GM12878 (cell line): ENCODE measurements around the gene CDKL4. TPM values are rescaled to one million over a fixed set of nuclear protein-coding genes. Genes with fewer than 3 reads are reported as not detected.

Source experiments
- ATAC-seq: fragments of 200-7000 bp; cut with Tn5 transposase; 3 replicates; pipeline ENCODE4 v1.9.1; 2020; ENCODE audit warnings: mild to moderate bottlenecking, moderate library complexity
- BruUV-seq: library from RNA; stranded (reverse); fragments of 400-500 nt; replicated peaks from 2 replicates; lab custom pipeline; 2021; lab: Mats Ljungman, UMichigan
- CTCF ChIA-PET: fragments of 300-600 bp; sonication (Branson Sonifier 250); formaldehyde crosslinking; extraction: SDS; loops from one replicate; lab custom pipeline; 2021; ENCODE audit warnings: inconsistent platforms; lab: Yijun Ruan, JAX
- POLR2A ChIA-PET: fragments of 350-600 bp; formaldehyde crosslinking; extraction: SDS; loops from one replicate; lab custom pipeline; 2021; ENCODE audit warnings: inconsistent platforms; lab: Charles Lee
- RAD21 ChIA-PET: fragments of 300-600 bp; sonication (Branson Sonifier 250); formaldehyde crosslinking; loops from one replicate; lab custom pipeline; 2023; ENCODE audit warnings: antibody characterized with exemption; ENCODE audit not compliant: unreplicated experiment; lab: Charles Lee
- SMC1A ChIA-PET: fragments of 300-600 bp; sonication (Branson Sonifier 250); formaldehyde crosslinking; loops from one replicate; lab custom pipeline; 2023; ENCODE audit not compliant: unreplicated experiment, uncharacterized antibody; lab: Charles Lee
- DNase-seq: peaks from one replicate; pipeline ENCODE4 v3.0.0-alpha.2; 2011; ENCODE audit warnings: low read depth, low spot score
- FAIRE-seq: peaks from 3 replicates; lab custom pipeline; 2011; peaks lifted over from hg19 to GRCh38; lab: Jason Lieb, UNC
- H2AFZ ChIP-seq: 2 replicates; pipeline ENCODE4 v1.6.0; 2011; ENCODE audit warnings: low read depth, low read length, control low read depth; ENCODE audit not compliant: control insufficient read depth
- H3K27ac ChIP-seq: 2 replicates; pipeline ENCODE4 v1.5.1; 2011; ENCODE audit warnings: control low read depth; ENCODE audit not compliant: control insufficient read depth, insufficient read depth
- H3K27me3 ChIP-seq, 2 experiments: replicated peaks in 1 of 2; 2 replicates each; pipeline versions ENCODE4 v1.6.0 to v1.6.1; 2011; ENCODE audit warnings: low read length in 1 of 2; ENCODE audit not compliant: control insufficient read depth in 2 of 2, insufficient read depth in 2 of 2
- H3K36me3 ChIP-seq, 2 experiments: 2 replicates each; pipeline ENCODE4 v1.5.1; 2011; ENCODE audit warnings: low read length in 1 of 2; ENCODE audit not compliant: control insufficient read depth in 2 of 2, insufficient read depth in 2 of 2
- H3K4me1 ChIP-seq: 2 replicates; pipeline ENCODE4 v1.6.1; 2011; ENCODE audit warnings: mild to moderate bottlenecking, low read length, moderate library complexity, mixed read lengths; ENCODE audit not compliant: control insufficient read depth, insufficient read depth
- H3K4me2 ChIP-seq: 2 replicates; pipeline ENCODE4 v1.6.0; 2011; ENCODE audit warnings: control low read depth; ENCODE audit not compliant: control insufficient read depth, insufficient read depth
- H3K4me3 ChIP-seq: fragments of 200-600 bp; sonication (generic); 2 replicates; pipeline ENCODE4 v1.5.1; 2016
- H3K79me2 ChIP-seq: 2 replicates; pipeline ENCODE4 v1.6.0; 2011; ENCODE audit warnings: low read length; ENCODE audit not compliant: control insufficient read depth, insufficient read depth
- H3K9ac ChIP-seq: 2 replicates; pipeline ENCODE4 v1.8.0; 2011; ENCODE audit warnings: low read length, control low read depth, mixed read lengths; ENCODE audit not compliant: control insufficient read depth, insufficient read depth
- H3K9me3 ChIP-seq: replicated peaks from 3 replicates; pipeline ENCODE4 v1.5.1; 2011; ENCODE audit warnings: mild to moderate bottlenecking, low read length; ENCODE audit not compliant: control insufficient read depth, insufficient read depth
- H4K20me1 ChIP-seq: 2 replicates; pipeline ENCODE4 v1.6.0; 2011; ENCODE audit not compliant: control insufficient read depth, insufficient read depth
- CREM ChIP-seq: IDR thresholded peaks from 2 replicates; pipeline ENCODE4 v1.6.1; 2014; ENCODE audit warnings: antibody characterized with exemption, low read depth
- FOXM1 ChIP-seq: IDR thresholded peaks from 2 replicates; pipeline ENCODE4 v1.6.1; 2012; ENCODE audit warnings: low read depth, mild to moderate bottlenecking, inconsistent platforms, low read length, moderate library complexity
- NR2C2 ChIP-seq: IDR thresholded peaks from 2 replicates; pipeline ENCODE4 v1.6.1; 2011; ENCODE audit warnings: borderline replicate concordance, low read depth; ENCODE audit not compliant: control insufficient read depth, insufficient read length
- POU2F2 ChIP-seq: IDR thresholded peaks from 3 replicates; pipeline ENCODE4 v1.6.1; 2011; ENCODE audit warnings: low read depth, mild to moderate bottlenecking, low read length, borderline replicate concordance
- RFX5 ChIP-seq: IDR thresholded peaks from 2 replicates; pipeline ENCODE4 v1.6.1; 2011; ENCODE audit warnings: low read depth, low read length, improper control_type of control experiment
- SREBF2 ChIP-seq: IDR thresholded peaks from 2 replicates; pipeline ENCODE4 v1.6.1; 2012; ENCODE audit warnings: mild to moderate bottlenecking, low read length
- YBX1 ChIP-seq: fragments of 450-650 bp; IDR thresholded peaks from 2 replicates; pipeline ENCODE4 v1.6.1; 2016; ENCODE audit warnings: antibody characterized with exemption
- YY1 ChIP-seq: IDR thresholded peaks from 2 replicates; pipeline ENCODE4 v1.6.1; 2011; ENCODE audit warnings: low read depth, mild to moderate bottlenecking, low read length
- WGBS: methylation state at CpG from one replicate; pipeline ENCODE4 v1.1.6; 2016; ENCODE audit warnings: low lambda C conversion rate; ENCODE audit not compliant: insufficient replicate concordance, insufficient coverage; ENCODE audit errors: missing lambda C conversion rate; 5-methylcytosine and 5-hydroxymethylcytosine counted together
- in situ Hi-C: fragments of 300-500 bp; cut with MboI; formaldehyde crosslinking; loops from 9 replicates; pipeline ENCODE4 v1.14.3; 2018; ENCODE audit warnings: mixed read lengths
- intact Hi-C: fragments of 100-400 bp; cut with micrococcal nuclease; formaldehyde crosslinking; loops from one replicate; pipeline ENCODE4 v1.14.2; 2022; ENCODE audit not compliant: unreplicated experiment
- polyA plus RNA-seq, 11 experiments: library from polyadenylated mRNA; depleted of rRNA in 4 of 11; unstranded in 6 of 11; stranded (reverse) in 5 of 11; fragments of >200 nt; fragmentation: Nextera tagmentation in 4 of 11; fragmentation: Illumina TruSeq in 1 of 11; extraction: Ambion mirVana in 4 of 11; extraction: Trizol in 1 of 11; gene quantifications; 1 replicate in 1 of 11; 2 replicates in 10 of 11; pipeline versions ENCODE4 v1.2.1 to v1.2.3, GENCODE V29; 2011 to 2016; ENCODE audit warnings: inconsistent platforms in 2 of 11, missing spikeins in 2 of 11, low read depth in 1 of 11
- total RNA-seq, 4 experiments: library from RNA; depleted of rRNA in 3 of 4; stranded (reverse); fragments of >200 nt in 3 of 4; fragmentation: Illumina TruSeq in 1 of 4; extraction: Trizol in 1 of 4; gene quantifications; 2 replicates each; pipeline versions ENCODE4 v1.2.1 to v1.2.3, GENCODE V29; 2013 to 2021
- TF ChIP-seq, protein P1 (sequence below): fragments of 150-350 bp; IDR thresholded peaks from 2 replicates; pipeline ENCODE4 v1.6.1; 2016; ENCODE audit warnings: low read depth, low read length
- TF ChIP-seq, protein P2 (sequence below): IDR thresholded peaks from 2 replicates; pipeline ENCODE4 v1.6.1; 2012; ENCODE audit warnings: improper control_type of control experiment, low read depth, low read length; ENCODE audit not compliant: insufficient replicate concordance

Gene CDKL4
- total and polyA plus RNA-seq, 10 of the 15 experiments (the other 5 are each of a cell fraction or from before 2014, with no cell fraction given), result not detected

- no peak overlapping the region for H3K4me3 ChIP-seq
- DNase-seq (no peak), FAIRE-seq (no peak), ATAC-seq (no peak)
- CTCF ChIA-PET, result interaction anchor here (1.2 to 2.1 kb wide), 4 partner anchors 9 to 305 kb away, joined by 4 to 5 read pairs (median 4); no protein-coding TSS in a partner anchor
- RAD21 ChIA-PET, result no interaction called here
- H3K79me2 ChIP-seq, result no peaks in the 10 kb centered on the region
- TF ChIP-seq, protein P1, sequence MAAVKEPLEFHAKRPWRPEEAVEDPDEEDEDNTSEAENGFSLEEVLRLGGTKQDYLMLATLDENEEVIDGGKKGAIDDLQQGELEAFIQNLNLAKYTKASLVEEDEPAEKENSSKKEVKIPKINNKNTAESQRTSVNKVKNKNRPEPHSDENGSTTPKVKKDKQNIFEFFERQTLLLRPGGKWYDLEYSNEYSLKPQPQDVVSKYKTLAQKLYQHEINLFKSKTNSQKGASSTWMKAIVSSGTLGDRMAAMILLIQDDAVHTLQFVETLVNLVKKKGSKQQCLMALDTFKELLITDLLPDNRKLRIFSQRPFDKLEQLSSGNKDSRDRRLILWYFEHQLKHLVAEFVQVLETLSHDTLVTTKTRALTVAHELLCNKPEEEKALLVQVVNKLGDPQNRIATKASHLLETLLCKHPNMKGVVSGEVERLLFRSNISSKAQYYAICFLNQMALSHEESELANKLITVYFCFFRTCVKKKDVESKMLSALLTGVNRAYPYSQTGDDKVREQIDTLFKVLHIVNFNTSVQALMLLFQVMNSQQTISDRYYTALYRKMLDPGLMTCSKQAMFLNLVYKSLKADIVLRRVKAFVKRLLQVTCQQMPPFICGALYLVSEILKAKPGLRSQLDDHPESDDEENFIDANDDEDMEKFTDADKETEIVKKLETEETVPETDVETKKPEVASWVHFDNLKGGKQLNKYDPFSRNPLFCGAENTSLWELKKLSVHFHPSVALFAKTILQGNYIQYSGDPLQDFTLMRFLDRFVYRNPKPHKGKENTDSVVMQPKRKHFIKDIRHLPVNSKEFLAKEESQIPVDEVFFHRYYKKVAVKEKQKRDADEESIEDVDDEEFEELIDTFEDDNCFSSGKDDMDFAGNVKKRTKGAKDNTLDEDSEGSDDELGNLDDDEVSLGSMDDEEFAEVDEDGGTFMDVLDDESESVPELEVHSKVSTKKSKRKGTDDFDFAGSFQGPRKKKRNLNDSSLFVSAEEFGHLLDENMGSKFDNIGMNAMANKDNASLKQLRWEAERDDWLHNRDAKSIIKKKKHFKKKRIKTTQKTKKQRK, result no peak
- TF ChIP-seq, protein P2, sequence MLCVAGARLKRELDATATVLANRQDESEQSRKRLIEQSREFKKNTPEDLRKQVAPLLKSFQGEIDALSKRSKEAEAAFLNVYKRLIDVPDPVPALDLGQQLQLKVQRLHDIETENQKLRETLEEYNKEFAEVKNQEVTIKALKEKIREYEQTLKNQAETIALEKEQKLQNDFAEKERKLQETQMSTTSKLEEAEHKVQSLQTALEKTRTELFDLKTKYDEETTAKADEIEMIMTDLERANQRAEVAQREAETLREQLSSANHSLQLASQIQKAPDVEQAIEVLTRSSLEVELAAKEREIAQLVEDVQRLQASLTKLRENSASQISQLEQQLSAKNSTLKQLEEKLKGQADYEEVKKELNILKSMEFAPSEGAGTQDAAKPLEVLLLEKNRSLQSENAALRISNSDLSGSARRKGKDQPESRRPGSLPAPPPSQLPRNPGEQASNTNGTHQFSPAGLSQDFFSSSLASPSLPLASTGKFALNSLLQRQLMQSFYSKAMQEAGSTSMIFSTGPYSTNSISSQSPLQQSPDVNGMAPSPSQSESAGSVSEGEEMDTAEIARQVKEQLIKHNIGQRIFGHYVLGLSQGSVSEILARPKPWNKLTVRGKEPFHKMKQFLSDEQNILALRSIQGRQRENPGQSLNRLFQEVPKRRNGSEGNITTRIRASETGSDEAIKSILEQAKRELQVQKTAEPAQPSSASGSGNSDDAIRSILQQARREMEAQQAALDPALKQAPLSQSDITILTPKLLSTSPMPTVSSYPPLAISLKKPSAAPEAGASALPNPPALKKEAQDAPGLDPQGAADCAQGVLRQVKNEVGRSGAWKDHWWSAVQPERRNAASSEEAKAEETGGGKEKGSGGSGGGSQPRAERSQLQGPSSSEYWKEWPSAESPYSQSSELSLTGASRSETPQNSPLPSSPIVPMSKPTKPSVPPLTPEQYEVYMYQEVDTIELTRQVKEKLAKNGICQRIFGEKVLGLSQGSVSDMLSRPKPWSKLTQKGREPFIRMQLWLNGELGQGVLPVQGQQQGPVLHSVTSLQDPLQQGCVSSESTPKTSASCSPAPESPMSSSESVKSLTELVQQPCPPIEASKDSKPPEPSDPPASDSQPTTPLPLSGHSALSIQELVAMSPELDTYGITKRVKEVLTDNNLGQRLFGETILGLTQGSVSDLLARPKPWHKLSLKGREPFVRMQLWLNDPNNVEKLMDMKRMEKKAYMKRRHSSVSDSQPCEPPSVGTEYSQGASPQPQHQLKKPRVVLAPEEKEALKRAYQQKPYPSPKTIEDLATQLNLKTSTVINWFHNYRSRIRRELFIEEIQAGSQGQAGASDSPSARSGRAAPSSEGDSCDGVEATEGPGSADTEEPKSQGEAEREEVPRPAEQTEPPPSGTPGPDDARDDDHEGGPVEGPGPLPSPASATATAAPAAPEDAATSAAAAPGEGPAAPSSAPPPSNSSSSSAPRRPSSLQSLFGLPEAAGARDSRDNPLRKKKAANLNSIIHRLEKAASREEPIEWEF, result no peak
- TF ChIP-seq SREBF2, result no peak
- TF ChIP-seq NR2C2, result no peak
- TF ChIP-seq YBX1, result no peak
- TF ChIP-seq CREM, result no peak
- no peak for TF ChIP-seq POU2F2
- no peak for TF ChIP-seq FOXM1
- no peak for TF ChIP-seq YY1
- TF ChIP-seq RFX5, result no peak
- no peaks in the 10 kb centered on the region for H3K4me1 ChIP-seq
- H2AFZ ChIP-seq, result no peak overlapping the region
- H3K4me2 ChIP-seq, result no peak overlapping the region
- intact Hi-C loops (no loop called here), in situ Hi-C loops (no loop called here)
- no peak overlapping the region for H3K27ac ChIP-seq
- H3K9me3 ChIP-seq, result no peaks in the 10 kb centered on the region; the same call in 2 of the 3 replicates
- no peaks in the 10 kb centered on the region for H3K27me3 ChIP-seq
- POLR2A ChIA-PET, result no interaction called here
- no peaks in the 10 kb centered on the region for H3K36me3 ChIP-seq
- SMC1A ChIA-PET, result interaction anchor here (1.5 kb wide), 1 partner anchor 11 kb away, joined by 3 read pairs; no protein-coding TSS in a partner anchor
- WGBS, result 80% methylated on average over 17 of the region's 18 CpGs
- no peaks in the 10 kb centered on the region for H4K20me1 ChIP-seq
- BruUV-seq, result no TSS peak
- H3K9ac ChIP-seq, result no peak overlapping the region
Observed at GRCh38 chr2:39252888-39253518, 9.2 kb upstream of the CDKL4 start.
